Kidney epithelial cell (primary cell): ENCODE data around the gene ODR4. TPM values are rescaled to one million over a fixed set of nuclear protein-coding genes. Genes with fewer than 3 reads are reported as not detected.
A peak's percentile ranks its signal among the peaks of the same experiment; 100 is the strongest.
"Not testable (repeated sequence)": the region's sequence is repeated elsewhere in the genome, so short reads cannot be mapped to it uniquely, and the experiment has no call there.

ENCODE experiments used
- DNase-seq: peaks from one replicate; pipeline ENCODE4 v3.0.0-alpha.2; 2010; ENCODE audit warnings: low read depth
- H3K27me3 ChIP-seq: 2 replicates; pipeline ENCODE4 v1.6.0; 2011; ENCODE audit warnings: low read length; ENCODE audit not compliant: control insufficient read depth, insufficient read depth
- H3K36me3 ChIP-seq: 2 replicates; pipeline ENCODE4 v1.5.1; 2011; ENCODE audit warnings: low read length; ENCODE audit not compliant: control insufficient read depth, insufficient read depth
- H3K4me3 ChIP-seq: 2 replicates; pipeline ENCODE4 v1.5.1; 2011; ENCODE audit warnings: low read depth, mild to moderate bottlenecking, control low read depth, low read length
- CTCF ChIP-seq: IDR thresholded peaks from 2 replicates; pipeline ENCODE4 v1.5.1; 2011; ENCODE audit warnings: mild to moderate bottlenecking, moderate library complexity, low read length, control low read depth, inconsistent platforms; ENCODE audit not compliant: insufficient read depth, poor library complexity, severe bottlenecking
- total RNA-seq: library from RNA; depleted of rRNA; stranded (reverse); fragments of >200 nt; gene quantifications from 2 replicates; pipeline ENCODE4 v1.2.3, GENCODE V29; 2015

Gene ODR4
- total RNA-seq, 1 donor from 2014 or later = 13.2 TPM

DNA sequence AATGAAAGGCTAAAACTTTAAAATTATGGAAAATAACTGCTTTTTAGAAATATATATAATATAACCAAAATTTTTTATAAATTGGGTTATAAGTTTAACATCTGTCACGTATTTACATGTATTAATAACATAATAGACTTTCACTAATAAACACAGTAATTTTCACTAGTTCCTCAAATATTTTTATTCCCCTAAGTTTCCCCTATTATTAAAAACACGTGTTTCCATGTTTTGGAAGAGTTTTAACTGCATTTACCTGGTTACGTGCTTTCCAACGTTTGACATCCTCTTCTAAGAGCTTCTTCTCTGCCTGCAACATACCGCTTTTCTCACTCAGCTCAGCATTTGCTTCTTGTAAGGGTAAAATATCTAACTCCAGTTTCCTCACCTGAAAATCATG is 34.9 kb upstream of the ODR4 start:
- Histone ChIP-seq H3K4me3 (no peak overlapping the region), H3K36me3 (no peaks in the 10 kb centered on the region), H3K27me3 (no peaks in the 10 kb centered on the region)
- TF ChIP-seq CTCF = no peak
- no peak for DNase-seq

DNA sequence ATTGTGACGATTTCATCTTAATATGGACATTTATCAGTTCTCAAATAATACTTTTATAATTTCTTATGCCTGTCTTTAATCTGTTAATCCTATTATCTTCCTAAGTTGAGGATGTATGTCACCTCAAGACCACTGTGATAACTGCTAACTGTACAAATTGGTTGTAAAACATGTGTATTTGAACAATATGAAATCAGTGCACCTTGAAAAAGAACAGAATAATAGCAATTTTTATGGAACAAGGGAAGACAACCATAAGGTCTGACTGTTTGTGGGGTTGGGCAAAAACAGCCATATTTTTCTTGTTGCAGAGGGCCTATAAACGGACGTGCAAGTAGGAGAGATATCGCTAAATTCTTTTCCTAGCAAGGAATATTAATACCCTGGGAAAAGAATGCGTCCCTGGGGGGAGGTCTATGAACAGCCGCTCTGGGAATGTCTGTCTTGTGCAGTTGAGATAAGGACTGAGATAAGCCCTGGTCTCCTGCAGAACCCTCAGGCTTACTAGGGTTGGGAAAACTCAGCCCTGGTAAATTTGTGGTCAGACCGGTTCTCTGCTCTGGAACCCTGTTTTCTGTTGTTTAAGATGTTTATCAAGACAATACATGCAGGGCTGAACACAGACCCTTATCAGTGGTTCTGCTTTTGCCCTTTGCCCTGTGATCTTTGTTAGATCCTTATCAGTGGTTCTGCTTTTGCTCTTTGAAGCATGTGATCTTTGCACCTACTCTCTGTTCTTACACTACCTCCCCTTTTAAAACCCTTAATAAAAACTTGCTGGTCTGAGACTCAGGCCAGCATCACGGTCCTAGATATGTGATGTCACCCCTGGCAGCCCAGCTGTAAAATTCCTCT is 27.6 kb upstream of the ODR4 start:
- not testable (repeated sequence) for DNase-seq, H3K27me3 ChIP-seq, H3K36me3 ChIP-seq, H3K4me3 ChIP-seq

DNA sequence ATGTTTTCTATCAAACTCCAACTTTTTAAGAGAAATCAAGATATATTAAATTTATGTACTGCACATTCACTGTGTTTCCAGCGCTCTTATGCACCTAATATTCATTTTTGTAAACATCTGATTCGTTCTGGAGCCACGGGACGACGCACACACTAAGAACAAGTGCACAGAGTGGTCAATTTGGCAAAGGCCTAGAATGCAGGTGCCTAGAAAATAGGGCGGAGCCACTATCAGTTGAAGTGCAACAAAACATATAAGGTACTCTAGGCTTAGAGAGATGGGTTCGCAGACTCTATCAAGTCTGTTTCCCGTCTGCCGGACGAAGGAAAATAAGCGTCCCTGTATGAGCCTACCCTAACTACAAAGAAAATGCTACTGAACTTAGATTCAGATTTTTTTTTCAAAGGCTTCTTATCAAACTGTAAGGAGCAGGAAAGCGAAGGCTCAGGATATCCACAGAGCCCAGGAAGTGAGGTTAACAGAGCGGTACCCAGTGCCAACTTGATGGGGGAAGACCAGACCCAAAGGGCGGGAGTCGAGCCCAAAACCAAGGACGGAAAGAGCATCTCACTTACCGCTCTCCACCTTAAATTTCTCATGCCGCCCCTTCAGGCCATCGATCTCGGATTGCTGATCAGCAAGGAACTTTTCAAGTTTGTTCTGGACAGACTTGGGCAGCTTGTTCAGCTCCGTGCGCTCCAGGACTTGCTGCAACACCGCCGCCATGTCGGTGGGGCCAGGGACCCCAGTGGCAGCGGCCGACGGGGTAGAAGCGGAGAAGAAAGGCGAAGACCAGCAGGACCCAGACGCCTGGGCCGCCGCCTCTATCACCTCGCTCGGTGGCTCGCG is 1.1 kb upstream of the ODR4 start:
- no peaks in the 10 kb centered on the region for H3K36me3 ChIP-seq
- no peak for DNase-seq
- peak overlapping the region; percentile 98 for H3K4me3 ChIP-seq
- no peaks in the 10 kb centered on the region for H3K27me3 ChIP-seq
- TF ChIP-seq CTCF = no peak

DNA sequence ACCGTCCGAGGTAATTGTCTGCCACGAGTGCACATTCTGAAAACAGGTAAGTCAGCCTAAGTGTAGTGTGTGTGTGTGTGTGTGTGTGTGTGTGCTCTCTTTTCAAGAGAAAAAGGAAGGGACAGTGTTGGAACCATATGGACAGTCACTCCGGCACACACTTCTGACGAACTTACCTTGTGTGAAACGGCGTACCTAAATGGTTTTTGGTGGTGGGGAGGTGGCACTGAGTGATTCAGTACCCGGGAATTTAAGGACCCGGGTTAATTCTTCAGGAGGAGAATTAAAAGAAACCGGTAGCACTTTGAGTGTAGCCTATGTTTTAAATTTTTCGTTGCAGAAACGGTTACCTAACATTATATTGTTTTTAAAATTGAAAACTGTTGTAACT is 286 bp downstream of the ODR4 start:
- Histone ChIP-seq H3K36me3 (no peaks in the 10 kb centered on the region), H3K27me3 (no peaks in the 10 kb centered on the region), H3K4me3 (peak overlapping the region; percentile 98)
- no peak for TF ChIP-seq CTCF
- peak; percentile 23 for DNase-seq

- TF ChIP-seq CTCF = no peak
- Histone ChIP-seq H3K27me3 (no peaks in the 10 kb centered on the region), H3K36me3 (no peaks in the 10 kb centered on the region), H3K4me3 (no peak overlapping the region)
- no peak for DNase-seq
Observed at GRCh38 chr1:186386725-186387383, 11.2 kb downstream of the ODR4 start.

DNA sequence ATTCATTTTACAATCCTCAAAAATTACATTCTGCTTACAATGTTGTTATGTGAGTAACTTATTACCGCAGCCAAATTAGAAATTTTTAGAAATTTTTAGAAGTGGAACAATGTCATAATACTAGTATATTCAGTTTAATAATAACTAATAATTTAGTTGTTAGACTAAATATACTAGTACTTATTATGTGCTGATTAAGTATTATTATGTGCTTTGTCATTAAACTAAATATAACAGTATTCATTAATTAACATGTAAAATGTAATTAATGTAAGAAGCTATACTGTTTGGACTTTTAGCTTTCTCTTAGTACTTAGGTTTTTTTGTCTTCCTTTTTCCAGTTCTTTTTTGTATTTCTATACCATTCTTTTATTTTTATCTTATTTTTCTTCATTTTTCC is 15.3 kb downstream of the ODR4 start:
- DNase-seq = no peak
- no peaks in the 10 kb centered on the region for H3K36me3 ChIP-seq
- no peak for TF ChIP-seq CTCF
- H3K4me3 ChIP-seq = no peak overlapping the region
- no peaks in the 10 kb centered on the region for H3K27me3 ChIP-seq
